NCI-H1436 (cell line): Measurements from ENCODE around the gene NPY5R.

Experiments
- DNase-seq: peaks from one replicate; lab custom pipeline; 2025; lab: John Stamatoyannopoulos, UW

Gene NPY5R

GRCh38 chr4:163343604-163344146 lies at the start of gene NPY5R:
Gene NPY5R (plus strand): TSS chr4:163343892. CDS start chr4:163350274, 6,382 bp downstream.
- no peak for DNase-seq

- no peak for DNase-seq
These were observed 48.6 kb upstream of the NPY5R start for GRCh38 chr4:163295138-163295537.

- DNase-seq, result no peak
These were observed 43.2 kb upstream of the NPY5R start for GRCh38 chr4:163300445-163300844.

- no peak for DNase-seq
These were observed 40.6 kb upstream of the NPY5R start for GRCh38 chr4:163303069-163303468.

- no peak for DNase-seq
These were observed 34.2 kb upstream of the NPY5R start for GRCh38 chr4:163309466-163309865.

- DNase-seq, result no peak
These were observed 26.6 kb upstream of the NPY5R start for GRCh38 chr4:163317110-163317509.

GRCh38 chr4:163330916-163331628 lies 12.6 kb upstream of the NPY5R start:
- DNase-seq, result no peak

- no peak for DNase-seq
These were observed 11.9 kb upstream of the NPY5R start for GRCh38 chr4:163331629-163332376.

GRCh38 chr4:163332526-163333406 lies 10.9 kb upstream of the NPY5R start, which contains the start of gene NPY1R:
Gene NPY1R (minus strand): TSS chr4:163332596. CDS start chr4:163326554, 6,042 bp downstream.
- no peak for DNase-seq

- DNase-seq, result no peak
These were observed 8.3 kb upstream of the NPY5R start for GRCh38 chr4:163335384-163335783.

- no peak for DNase-seq
These were observed 744 bp downstream of the NPY5R start for GRCh38 chr4:163344147-163345125.

- DNase-seq, result no peak
These were observed 7.0 kb downstream of the NPY5R start for GRCh38 chr4:163350672-163351071.

- DNase-seq, result no peak
These were observed 9.4 kb downstream of the NPY5R start for GRCh38 chr4:163353054-163353453.

GRCh38 chr4:163356104-163356503 lies 12.4 kb downstream of the NPY5R start:
- no peak for DNase-seq

GRCh38 chr4:163367651-163368050 lies 24.0 kb downstream of the NPY5R start:
- DNase-seq, result no peak

- no peak for DNase-seq
These were observed 28.3 kb downstream of the NPY5R start for GRCh38 chr4:163372029-163372428.

- no peak for DNase-seq
These were observed 35.0 kb downstream of the NPY5R start for GRCh38 chr4:163378661-163379060.

GRCh38 chr4:163380703-163381102 lies 37.0 kb downstream of the NPY5R start:
- no peak for DNase-seq

- no peak for DNase-seq
These were observed 38.6 kb downstream of the NPY5R start for GRCh38 chr4:163382178-163382869.

- no peak for DNase-seq
These were observed 40.7 kb downstream of the NPY5R start for GRCh38 chr4:163384434-163384833.
